HG02981 (cell line): ENCODE data around the gene LMO3.

Source experiments
- ATAC-seq: cut with Tn5 transposase; IDR thresholded peaks from one replicate; pipeline ENCODE4 v1.9.1; 2021; ENCODE audit warnings: mild to moderate bottlenecking, moderate library complexity; ENCODE audit not compliant: unreplicated experiment

Gene LMO3

GRCh38 chr12:16602412-16602811 is 3.5 kb downstream of the LMO3 start:
- no peak for ATAC-seq

DNA sequence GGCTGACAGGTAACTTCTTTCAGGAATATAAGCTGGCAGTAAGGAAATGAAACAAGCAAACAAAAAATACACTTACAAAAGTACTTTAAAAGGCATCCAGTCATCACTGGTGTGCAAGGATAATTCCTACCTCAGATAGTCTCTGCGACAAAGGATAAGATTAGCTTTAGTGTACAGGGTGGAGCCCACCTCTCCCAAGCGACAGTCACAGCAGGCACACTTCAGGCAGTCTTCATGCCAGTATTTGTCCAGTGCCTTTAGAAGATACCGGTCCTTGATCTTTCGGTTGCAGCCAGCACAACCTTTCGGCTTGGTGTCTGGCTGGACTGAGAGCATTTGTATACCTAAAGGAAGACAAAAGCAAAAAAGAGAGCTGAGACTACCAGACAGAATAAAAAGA is 5.4 kb downstream of the LMO3 start:
- ATAC-seq, result no peak

- no peak for ATAC-seq
Measured at GRCh38 chr12:16599081-16599480, 6.9 kb downstream of the LMO3 start.

GRCh38 chr12:16594797-16595196 is 11.2 kb downstream of the LMO3 start:
- ATAC-seq, result no peak

GRCh38 chr12:16593546-16593945 is 12.4 kb downstream of the LMO3 start:
- ATAC-seq, result no peak

DNA sequence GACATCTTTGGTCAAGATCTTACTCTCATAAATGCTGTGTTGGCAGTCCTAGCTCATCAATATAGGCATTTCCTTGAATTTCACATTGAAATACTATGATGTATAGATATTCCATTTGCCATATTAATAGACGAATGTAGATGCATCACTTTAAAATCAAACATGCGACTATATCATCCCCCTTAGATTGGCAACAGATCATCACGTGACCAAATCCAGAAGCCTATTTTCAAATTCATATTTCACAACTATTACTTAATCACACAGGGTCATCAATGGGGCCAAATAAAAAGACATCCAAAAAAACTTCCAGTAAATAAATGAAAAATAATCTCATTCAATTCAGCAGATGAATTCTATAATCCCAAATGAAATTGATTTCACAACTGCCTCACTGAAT is 15.3 kb downstream of the LMO3 start:
- no peak for ATAC-seq

GRCh38 chr12:16588812-16589211 is 17.1 kb downstream of the LMO3 start:
- no peak for ATAC-seq

GRCh38 chr12:16587514-16587913 is 18.4 kb downstream of the LMO3 start:
- ATAC-seq, result no peak

DNA sequence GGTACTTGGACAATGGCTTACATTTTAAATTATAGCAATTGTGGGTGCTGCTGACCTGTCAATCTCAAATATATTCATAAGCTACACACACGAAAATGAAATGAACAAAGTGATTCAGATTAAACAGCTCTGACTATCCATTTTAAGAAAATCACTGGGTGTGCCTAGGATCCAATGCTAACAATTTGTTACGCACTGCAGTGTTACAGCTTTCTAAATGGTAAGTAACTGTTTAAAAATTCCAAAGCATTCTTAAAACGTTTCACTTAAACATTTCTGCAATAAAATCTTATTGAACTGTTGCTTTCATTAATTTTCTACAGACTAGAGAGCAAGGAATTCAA is 18.9 kb downstream of the LMO3 start:
- no peak for ATAC-seq

DNA sequence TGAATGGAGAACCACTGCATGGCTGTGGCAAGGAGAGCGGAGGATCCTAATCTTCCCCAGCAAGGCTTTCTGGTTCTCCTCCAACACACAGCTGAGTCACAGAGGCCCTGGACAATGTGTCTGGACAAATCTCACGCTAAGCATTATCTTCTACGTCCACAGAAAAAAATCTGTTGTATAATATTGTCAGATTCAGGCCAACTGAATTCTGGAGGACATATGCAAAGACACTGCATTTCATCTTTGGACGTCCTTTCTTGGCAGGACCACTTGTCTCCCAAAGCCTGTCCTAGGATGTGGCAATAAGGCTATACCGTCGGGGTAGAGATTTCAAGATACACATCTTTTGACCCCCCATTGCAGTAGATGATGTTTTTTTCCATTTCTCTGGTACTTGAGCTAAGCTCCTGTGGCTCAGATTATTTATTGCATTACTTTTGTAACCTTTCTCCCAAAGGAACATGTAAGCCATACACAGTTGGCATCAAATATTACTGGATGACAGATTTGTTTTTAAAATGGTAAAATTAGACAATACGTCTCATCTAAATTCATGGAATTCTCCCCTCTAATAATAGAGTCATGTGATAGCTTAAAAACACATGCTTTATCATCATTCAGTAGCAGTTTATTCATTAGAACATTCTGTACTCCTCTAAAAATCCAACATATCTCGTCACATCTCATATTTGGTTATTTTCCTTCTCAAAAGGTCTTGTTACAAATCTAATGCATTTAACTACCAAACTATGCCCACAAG is 19.4 kb downstream of the LMO3 start:
- ATAC-seq, result no peak

- no peak for ATAC-seq
Measured at GRCh38 chr12:16585781-16586180, 20.2 kb downstream of the LMO3 start.

- ATAC-seq, result no peak
Measured at GRCh38 chr12:16583969-16584745, 21.8 kb downstream of the LMO3 start.

DNA sequence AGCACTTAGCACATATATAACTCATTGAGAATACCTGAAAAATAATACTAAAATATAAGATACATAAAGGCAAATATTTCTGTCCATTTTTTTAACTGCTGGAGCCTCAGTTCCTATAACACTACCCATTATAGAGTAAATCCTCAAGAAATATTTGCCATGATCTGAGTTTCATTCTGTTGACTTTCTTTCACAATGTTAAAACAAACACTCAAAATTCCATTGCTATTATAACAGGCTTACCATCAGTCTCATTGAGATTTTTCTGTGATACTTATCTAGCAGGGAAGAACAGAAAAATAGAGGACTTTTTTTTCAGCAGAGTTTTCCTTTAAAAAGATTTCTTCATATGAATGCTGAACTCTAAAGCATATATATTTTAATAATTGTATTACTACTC is 24.5 kb downstream of the LMO3 start:
- ATAC-seq, result no peak

GRCh38 chr12:16579041-16579440 is 26.9 kb downstream of the LMO3 start:
- no peak for ATAC-seq

DNA sequence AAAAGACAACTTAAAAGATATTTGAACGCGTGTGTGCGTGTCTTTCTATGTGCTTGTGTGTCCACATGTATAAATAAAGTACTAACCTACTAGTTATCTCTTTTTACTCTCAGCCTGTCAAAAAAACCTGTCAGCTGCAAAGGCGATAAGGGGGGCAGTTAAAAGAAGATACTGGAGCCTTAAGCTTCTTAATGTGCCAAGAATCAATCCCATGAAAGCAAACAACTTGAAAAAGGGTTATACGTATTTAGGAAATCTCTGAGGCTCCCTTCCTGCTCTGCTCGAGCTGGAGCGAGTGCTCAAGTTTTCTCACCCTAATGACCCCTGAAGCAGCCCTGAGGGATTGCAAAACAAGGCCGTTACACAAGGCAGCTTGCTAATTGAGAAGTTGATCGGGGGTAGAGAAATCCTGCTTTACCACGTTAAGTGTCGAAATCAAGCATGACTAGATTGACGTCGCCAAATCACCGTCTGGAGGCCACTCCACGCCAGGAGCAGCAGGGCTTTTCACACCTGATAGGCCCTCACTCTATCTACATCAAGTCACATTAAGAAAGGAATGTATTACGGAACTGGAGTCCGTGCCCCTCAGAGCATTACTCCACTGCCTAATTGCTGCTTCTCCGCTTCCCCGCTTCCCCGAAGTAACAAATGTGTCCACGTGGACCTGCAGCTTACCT is 32.4 kb downstream of the LMO3 start:
- no peak for ATAC-seq

GRCh38 chr12:16568873-16569272 is 37.1 kb downstream of the LMO3 start:
- ATAC-seq, result no peak

DNA sequence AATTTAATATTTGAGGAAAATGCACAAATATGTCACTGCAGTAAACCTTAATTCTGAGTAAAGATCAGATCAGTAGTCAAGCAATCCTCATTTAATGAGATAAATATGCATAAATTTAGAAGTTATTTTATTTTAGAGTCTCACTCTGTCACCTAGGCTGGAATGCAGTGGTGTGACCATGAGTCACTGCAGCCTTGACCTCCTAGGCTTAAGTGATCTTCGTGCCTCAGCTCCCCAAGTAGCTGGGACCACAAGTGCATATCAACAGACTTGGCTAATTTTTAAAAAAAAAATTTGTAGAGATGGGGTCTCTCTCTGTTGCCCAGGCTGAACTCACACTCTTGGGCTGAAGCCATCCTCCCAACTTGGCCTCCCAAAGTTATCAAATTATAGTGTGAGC is 41.3 kb downstream of the LMO3 start:
- no peak for ATAC-seq

DNA sequence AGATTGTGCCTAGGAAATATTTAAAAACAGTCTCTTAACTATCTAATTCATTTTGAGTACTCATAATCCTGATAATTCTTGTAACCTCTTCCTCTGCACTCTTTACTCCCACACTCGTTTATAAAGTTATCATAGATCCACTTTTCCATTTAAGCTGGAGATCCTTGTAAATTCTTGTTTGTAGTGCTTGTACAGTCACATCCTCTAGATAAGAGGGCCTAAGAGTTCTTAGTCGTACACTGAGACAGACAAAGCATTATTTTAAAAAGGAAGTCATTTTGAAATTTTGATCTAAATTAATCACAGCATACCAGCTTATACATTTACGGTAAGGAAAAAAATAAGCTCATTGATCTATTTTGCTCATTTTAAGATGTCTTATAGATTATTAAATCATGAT is 42.5 kb downstream of the LMO3 start:
- no peak for ATAC-seq

DNA sequence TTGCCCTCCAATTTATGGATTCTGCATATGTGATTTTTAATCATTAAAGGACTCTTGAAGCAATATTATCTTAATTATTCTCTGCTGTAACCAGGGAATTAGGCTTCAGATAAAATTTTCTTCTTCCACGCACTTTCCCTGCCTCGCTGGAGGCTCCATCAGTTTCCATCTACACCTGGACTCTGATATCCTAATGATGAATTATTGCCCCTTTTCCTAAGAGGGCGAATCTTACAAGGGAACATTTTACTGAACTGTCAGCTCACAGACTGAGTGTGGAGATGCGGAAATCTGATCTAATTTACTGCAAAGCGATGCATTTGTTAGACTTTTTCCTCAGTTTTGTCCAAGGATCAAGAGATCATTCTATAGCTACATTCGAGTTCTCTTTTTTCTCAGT is 43.0 kb downstream of the LMO3 start:
- ATAC-seq, result no peak

DNA sequence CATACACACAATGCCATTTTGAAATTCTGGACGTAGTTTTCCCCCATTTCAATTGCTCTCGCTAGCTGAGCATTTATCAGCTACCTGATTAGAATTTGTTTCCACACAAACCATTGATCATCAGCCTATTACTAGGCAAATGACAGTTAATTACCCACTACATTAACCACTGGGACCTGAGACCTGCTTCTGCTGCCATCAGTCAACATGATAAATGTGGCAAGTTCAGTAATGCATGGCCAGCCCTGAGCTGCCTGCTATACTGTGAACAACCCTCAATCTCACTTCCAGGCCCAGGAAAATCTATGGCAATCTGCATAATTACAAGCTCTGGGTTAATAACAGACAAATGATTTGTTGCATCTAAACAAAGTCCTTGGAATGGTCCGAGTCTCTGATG is 43.5 kb downstream of the LMO3 start:
- no peak for ATAC-seq

GRCh38 chr12:16560273-16560672 is 45.7 kb downstream of the LMO3 start:
- no peak for ATAC-seq

- ATAC-seq, result no peak
Measured at GRCh38 chr12:16555630-16556029, 50.3 kb downstream of the LMO3 start.
